Fibroblast of gingiva (primary cell): Measurements from ENCODE around the gene PRKCB.

Source experiments
- DNase-seq: peaks from one replicate; pipeline ENCODE4 v3.0.0-alpha.2; 2011; ENCODE audit warnings: low read depth

PRKCB gene

GRCh38 chr16:23968176-23968575, 132.4 kb downstream of the PRKCB start:
- DNase-seq: no peak

- DNase-seq: no peak
These were observed 133.9 kb downstream of the PRKCB start for GRCh38 chr16:23969468-23970297.

- no peak for DNase-seq
These were observed 138.4 kb downstream of the PRKCB start for GRCh38 chr16:23974223-23974622.

- DNase-seq: no peak
These were observed 139.5 kb downstream of the PRKCB start for GRCh38 chr16:23975293-23975692.

GRCh38 chr16:23976091-23976490, 140.3 kb downstream of the PRKCB start:
- no peak for DNase-seq

GRCh38 chr16:23976524-23976923, 140.7 kb downstream of the PRKCB start:
- DNase-seq: no peak

- no peak for DNase-seq
These were observed 143.7 kb downstream of the PRKCB start for GRCh38 chr16:23979441-23979840.

GRCh38 chr16:23979982-23980381, 144.2 kb downstream of the PRKCB start:
- no peak for DNase-seq

- DNase-seq: no peak
These were observed 145.9 kb downstream of the PRKCB start for GRCh38 chr16:23981429-23982399.

- DNase-seq: no peak
These were observed 150.7 kb downstream of the PRKCB start for GRCh38 chr16:23986455-23986854.

GRCh38 chr16:23987443-23987842, 151.7 kb downstream of the PRKCB start:
- no peak for DNase-seq

- DNase-seq: no peak
These were observed 154.7 kb downstream of the PRKCB start for GRCh38 chr16:23990507-23990906.

GRCh38 chr16:23991066-23991465, 155.3 kb downstream of the PRKCB start:
- DNase-seq: no peak

- DNase-seq: no peak
These were observed 158.8 kb downstream of the PRKCB start for GRCh38 chr16:23994615-23995014.

- no peak for DNase-seq
These were observed 160.6 kb downstream of the PRKCB start for GRCh38 chr16:23996258-23996955.

GRCh38 chr16:23998771-23999170, 163.0 kb downstream of the PRKCB start:
- no peak for DNase-seq

- no peak for DNase-seq
These were observed 163.9 kb downstream of the PRKCB start for GRCh38 chr16:23999663-24000062.

- DNase-seq: no peak
These were observed 165.9 kb downstream of the PRKCB start for GRCh38 chr16:24001710-24002109.

- no peak for DNase-seq
These were observed 166.8 kb downstream of the PRKCB start for GRCh38 chr16:24002619-24003018.

GRCh38 chr16:24005577-24005976, 169.8 kb downstream of the PRKCB start:
- DNase-seq: no peak

GRCh38 chr16:24007391-24007790, 171.6 kb downstream of the PRKCB start:
- DNase-seq: no peak

GRCh38 chr16:24007934-24008333, 172.2 kb downstream of the PRKCB start:
- no peak for DNase-seq
